ENCODE results near the gene GEMIN7.
A peak's percentile ranks its signal among the peaks of the same experiment; 100 is the strongest.
"Not testable (repeated sequence)": the region's sequence is repeated elsewhere in the genome, so short reads cannot be mapped to it uniquely, and the experiment has no call there.

GEMIN7 gene

DNA sequence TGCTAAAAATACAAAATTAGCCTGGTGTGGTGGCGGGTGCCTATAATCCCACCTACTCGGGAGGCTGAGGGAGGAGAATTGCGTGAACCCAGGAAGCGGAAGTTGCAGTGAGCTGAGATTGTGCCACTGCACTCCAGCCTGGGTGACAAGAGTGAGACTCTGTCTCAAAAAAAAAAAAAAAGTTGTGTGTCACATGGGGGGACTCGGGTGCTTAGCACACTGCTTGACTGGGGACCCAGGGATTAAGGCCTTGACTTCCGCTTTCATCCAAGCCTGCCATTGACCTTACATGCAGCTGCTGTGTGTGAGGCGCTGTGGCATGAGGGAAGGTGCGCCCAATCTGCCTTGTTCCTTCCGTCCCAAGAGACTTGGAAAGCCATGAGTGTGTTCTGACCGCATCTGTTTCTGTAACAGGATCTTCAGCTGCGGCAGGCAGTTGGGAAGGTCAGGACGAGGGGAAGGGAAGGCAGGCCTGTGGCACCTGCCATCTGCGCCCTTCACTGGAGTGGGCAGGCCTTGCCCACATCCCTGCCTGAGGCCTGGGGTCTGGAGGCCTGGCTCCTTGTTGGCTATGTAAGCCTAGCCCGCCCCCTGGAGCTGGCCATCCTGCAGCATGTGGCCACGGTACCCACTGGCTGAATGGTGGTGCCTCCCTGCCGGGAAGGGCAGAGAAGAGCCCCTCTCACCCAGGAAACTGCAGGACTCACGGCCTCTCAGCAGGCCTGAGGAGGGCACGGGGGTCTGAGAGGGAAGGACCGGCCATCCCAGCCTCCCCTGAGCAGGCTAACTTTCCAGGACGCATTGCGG lies 37.0 kb downstream of the GEMIN7 start:
- DNase-seq (ENCODE audit: insufficient read length, low spot score) = no peak
- TF ChIP-seq POLR2A (IDR thresholded peaks at IDR 0.05; ENCODE audit: low read depth, low read length) = no peak
- FAIRE-seq = no peak

DNA sequence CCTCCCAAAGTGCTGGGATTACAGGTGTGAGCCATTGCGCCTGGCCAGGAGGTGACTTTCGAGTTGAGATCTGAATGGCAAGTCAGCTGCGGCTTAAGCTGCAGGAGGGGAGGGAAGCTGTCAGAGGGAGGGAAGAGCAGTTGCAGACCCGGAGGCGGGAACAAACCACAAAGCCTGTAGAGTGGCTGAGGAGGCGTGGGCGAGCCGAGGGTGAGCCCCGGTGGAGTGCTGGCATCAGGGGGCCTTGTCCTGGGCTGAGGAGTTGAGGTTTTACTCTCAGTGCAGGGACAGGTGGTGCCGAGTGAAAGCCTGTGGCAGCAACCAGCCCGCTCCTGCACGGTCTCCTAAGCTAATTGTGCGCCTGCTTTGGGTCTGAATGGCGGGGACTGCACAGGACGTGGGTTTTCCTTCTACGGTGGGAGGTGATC lies 38.1 kb downstream of the GEMIN7 start:
- no peak for DNase-seq (ENCODE audit: insufficient read length, low spot score)
- FAIRE-seq = no peak
- TF ChIP-seq POLR2A (IDR thresholded peaks at IDR 0.05; ENCODE audit: low read depth, low read length) = no peak

DNA sequence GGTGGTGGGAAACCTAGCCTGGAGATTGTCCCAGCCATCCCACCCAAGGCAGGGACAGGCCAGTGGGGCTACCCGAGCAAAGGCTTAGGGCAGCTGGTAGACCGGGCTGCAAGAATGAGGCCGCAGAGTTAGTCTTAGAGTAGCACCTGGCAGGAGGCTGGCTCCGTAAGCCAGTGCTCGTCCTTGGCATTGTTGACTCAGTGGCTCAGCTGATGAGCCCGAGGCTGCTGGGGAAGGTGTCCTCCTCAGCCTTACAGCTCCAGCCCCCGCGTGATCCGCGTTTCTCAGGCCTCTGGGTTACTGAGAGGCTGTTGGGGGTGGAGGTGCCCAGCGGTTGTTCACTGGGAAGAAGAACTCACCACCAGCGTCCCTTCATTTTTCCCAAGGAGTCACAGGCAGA lies 38.6 kb downstream of the GEMIN7 start:
- no peak for TF ChIP-seq POLR2A (IDR thresholded peaks at IDR 0.05; ENCODE audit: low read depth, low read length)
- DNase-seq (ENCODE audit: insufficient read length, low spot score) (no peak), FAIRE-seq (no peak)

DNA sequence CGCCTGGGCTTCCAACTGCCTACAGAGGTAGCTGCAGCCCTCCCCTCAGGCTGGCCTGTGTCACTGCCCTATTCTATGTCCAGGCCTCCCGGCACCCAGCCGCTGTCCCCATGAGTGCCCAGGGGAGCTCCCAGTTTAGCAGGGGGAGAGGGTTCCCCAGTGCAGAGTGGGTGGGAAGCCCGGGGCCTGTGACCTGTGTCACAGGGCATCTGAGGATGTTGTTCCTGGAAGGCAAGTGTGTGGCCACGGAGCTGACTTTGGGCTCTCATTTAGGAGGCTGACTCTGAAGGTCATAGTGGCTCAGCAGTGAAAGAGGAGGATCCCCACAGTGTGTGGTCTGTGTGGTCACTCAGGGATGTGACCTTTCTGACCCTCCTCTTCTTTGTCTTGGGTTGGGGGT lies 39.0 kb downstream of the GEMIN7 start:
- DNase-seq (ENCODE audit: insufficient read length, low spot score) (no peak), FAIRE-seq (no peak)
- no peak for TF ChIP-seq POLR2A (IDR thresholded peaks at IDR 0.05; ENCODE audit: low read depth, low read length)

DNA sequence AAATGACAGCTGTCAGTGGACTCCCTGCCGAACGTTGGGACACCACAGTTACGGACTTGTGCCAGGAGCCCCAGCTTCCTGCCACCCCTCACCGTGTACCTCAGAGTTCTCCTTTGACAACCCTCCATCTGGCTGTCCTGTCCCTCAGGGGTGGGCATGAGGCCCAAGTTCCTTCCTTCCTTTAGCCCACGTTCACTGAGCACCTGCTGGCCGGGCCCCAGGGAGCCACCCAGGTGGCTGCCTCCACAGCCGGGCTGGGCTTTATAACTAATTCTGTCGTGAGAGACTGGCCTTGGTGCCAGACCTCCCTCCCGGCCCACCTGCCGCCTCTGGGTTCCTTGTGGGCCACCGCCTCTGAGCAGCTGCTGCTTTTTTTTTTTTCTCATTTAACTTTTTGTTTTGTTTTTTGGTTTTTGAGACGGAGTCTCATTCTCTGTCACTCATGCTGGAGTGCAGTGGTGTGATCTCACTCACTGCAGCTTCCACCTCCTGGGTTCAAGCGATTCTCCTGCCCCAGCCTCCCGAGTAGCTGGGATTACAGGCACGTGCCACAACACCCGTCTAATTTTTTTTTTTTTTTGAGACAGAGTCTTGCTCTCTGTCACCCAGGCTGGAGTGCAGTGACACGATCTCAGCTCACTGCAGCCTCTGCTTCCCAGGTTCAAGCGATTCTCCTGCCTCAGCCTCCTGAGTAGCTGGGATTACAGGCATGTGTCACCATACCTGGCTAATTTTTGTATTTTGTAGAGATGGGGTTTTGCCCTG lies 39.7 kb downstream of the GEMIN7 start:
- not testable (repeated sequence) for FAIRE-seq; DNase-seq (ENCODE audit: insufficient read length, low spot score)

DNA sequence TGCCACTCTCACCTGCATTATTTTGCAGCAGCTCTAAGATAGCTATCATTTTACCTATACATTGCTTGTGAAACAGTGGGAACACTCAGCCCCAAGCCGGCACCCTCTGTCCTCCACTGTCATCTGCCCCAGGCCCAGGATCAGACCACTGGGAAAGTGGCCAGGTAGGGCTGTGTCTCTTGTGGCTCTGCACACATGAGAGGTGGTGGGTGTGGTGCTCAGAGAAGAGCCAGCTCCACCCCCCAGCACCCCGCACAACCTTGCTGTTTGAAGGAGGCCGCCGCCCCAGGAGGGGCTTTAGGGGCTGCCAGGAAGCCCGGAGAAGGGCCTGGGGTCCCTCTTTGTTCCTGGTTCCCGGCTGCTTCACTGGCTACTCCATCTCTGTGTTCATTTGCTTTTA lies 40.5 kb downstream of the GEMIN7 start:
- FAIRE-seq = no peak
- no peak for DNase-seq (ENCODE audit: insufficient read length, low spot score)
- TF ChIP-seq POLR2A (IDR thresholded peaks at IDR 0.05; ENCODE audit: low read depth, low read length) = no peak

DNA sequence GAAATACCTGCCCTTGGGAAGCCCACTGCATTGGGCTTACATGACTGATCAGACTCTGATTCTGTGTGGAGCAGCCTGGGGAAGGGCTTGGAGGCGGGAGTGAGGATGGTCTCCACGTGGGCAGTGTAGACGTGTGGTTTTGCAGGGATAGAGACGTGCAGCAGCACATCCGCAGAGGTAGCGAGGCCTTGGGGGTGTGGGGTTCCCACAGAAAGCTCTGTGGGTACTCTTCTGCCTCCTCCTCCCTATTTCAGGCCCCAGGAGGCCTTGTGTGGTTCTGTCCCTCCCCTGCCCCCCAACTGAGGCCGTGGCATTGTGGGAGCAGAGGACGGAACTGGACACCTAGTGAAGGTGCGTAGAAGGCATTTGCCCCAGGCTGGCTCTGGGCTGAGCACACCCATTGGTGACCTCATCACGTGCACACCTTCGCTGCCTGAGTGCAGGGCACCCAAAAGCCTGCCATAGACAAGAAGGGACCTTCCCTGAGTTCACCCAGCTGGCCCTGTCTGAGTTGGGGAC lies 42.8 kb downstream of the GEMIN7 start:
- DNase-seq (ENCODE audit: insufficient read length, low spot score) = no peak
- no peak for FAIRE-seq
- TF ChIP-seq POLR2A (IDR thresholded peaks at IDR 0.05; ENCODE audit: low read depth, low read length) = no peak

DNA sequence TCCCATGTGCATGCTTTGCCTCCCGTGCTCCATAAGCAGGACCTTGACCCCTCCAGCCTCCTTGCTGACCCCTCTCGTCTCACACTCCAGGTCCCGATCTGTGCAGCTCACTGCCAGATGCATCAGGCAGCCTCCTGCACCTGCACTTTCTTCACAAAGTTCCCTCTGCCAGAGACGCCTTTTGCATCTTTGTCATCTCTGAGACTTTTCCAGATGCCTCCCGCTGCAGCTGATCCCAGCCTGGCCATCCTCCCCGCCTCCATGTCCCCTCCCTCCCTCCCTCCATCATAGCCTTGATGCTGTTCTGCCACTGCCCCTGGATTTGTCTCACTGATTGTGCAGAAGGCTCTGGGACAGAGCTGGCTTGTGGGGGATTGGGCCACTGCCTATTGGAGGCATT lies 43.8 kb downstream of the GEMIN7 start:
- no peak for FAIRE-seq
- no peak for TF ChIP-seq POLR2A (IDR thresholded peaks at IDR 0.05; ENCODE audit: low read depth, low read length)
- no peak for DNase-seq (ENCODE audit: insufficient read length, low spot score)

DNA sequence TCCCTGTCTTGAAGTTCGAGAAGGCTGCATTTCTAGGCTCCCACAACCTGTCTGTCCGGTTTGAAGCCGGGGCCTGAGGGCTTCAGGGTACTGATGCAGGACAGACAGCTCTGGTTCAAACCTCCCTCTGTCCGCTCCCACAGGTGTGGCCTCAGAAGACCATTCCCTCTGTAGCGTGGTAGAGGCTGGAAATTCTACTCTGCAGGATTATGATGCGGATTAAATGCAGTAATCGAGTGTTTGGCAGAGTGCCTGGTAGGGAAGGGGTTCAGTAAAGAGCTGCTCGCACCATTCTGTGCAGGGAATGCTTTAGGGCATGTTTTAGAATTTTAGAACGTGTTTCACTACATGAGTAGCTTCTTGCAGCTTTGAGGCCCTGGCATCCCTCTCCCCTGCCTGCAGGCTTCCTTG lies 44.4 kb downstream of the GEMIN7 start:
- DNase-seq (ENCODE audit: insufficient read length, low spot score) (no peak), FAIRE-seq (no peak)
- TF ChIP-seq POLR2A (IDR thresholded peaks at IDR 0.05; ENCODE audit: low read depth, low read length) = no peak

DNA sequence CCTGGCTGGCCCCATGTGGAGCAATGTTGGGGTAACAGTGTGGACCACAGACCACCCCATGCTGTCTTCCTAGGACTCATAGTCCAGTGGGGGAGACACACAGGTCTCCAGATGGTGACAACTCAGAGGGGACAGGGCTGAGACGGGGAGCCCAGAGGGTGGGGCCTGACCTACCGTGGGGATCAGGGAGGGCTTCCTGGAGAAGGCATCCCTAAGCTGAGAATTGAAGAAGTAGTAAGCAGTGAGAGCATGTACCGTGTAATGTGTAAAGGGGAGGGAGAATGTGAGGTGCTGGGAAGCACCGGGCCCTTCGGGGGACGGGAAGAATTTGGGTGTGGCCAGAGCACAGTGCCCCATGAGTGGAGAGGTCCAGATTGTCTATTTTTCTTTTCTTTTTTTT lies 45.0 kb downstream of the GEMIN7 start:
- no peak for TF ChIP-seq POLR2A (IDR thresholded peaks at IDR 0.05; ENCODE audit: low read depth, low read length)
- no peak for FAIRE-seq
- no peak for DNase-seq (ENCODE audit: insufficient read length, low spot score)

DNA sequence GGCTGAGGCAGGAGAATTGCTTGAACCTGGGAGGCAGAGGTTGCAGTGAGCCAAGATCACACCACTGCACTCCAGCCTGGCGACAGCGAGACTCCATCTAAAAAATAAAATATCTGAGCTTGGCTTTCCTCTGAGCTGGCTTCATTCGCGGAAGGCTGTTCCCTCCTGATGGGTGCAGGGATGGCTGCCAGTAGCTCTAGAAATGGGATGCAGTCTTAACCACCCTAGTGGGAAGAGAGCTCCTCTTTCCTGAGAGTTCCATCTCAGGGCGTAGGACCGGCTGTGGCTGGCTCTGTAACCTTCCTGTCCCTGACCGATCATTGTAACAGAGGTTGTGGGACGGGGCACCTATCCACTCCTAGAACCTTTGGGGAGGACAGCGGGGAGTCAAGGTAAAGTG lies 46.3 kb downstream of the GEMIN7 start:
- FAIRE-seq = no peak
- no peak for DNase-seq (ENCODE audit: insufficient read length, low spot score)
- no peak for TF ChIP-seq POLR2A (IDR thresholded peaks at IDR 0.05; ENCODE audit: low read depth, low read length)

DNA sequence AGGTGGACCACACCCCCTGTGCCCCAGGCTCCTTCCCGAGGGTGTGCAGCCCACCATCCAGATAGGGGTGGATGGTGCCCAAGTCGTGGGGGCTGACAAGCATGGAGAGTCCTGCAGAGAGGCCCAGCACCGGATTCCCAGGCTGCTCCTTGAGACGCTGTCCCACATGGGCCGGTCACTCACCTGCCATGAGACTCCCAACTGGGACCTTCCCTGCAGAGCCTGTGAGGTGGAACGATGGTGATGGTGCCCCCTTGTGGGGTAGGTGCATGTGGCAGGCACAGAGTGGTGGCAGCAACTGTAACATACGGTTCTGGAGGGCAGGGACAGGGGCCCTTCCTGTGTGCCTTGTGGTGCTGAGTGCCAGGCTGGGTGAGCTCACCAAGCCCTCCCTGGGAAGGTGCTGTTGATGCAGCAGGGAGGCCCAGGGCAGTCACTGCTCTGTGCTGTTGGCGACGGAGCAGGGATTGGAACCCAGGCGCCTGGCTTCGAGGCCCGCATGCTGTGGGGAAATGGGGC lies 47.0 kb downstream of the GEMIN7 start:
- TF ChIP-seq POLR2A (IDR thresholded peaks at IDR 0.05; ENCODE audit: low read depth, low read length) = no peak
- FAIRE-seq = no peak
- DNase-seq (ENCODE audit: insufficient read length, low spot score) = peak; percentile 45

DNA sequence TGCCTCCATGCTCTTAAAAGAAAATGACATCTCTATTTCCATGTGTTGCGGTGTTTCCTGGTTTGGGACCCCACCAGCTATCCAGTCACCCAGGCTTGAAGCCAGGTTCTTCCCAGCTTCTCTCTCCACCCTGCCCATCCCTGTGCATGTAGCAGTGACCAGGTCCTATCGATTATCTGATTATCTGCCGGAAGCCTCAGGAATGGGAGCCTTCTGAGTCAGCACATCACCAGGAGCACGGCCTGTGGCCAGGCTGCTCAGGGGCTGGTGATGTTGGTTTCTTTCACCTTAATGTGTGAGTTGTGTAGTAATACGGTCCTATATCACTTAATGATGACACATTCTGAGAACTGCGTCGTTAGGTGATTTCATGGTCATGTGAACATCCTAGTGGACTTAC lies 47.6 kb downstream of the GEMIN7 start:
- DNase-seq (ENCODE audit: insufficient read length, low spot score) (no peak), FAIRE-seq (no peak)
- no peak for TF ChIP-seq POLR2A (IDR thresholded peaks at IDR 0.05; ENCODE audit: low read depth, low read length)

DNA sequence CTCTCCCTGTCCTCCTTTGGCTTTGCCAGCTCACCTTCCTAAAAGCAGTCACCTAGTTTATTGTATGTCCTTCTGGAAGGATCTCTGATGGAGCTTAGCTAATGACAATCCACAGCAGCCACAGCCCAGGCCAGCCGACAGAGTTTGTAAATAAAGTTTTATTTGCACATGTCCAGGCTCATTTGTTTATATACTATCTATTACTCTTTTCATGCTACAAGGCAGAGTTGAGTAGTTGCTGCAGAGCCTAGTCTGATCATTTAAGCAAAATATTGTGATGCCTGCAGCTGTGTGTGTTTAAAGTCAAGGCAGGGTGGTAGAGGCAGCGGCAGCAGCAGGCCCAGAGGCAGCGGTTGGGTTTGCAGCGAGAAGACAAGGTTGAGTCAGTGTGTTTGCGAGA lies 49.1 kb downstream of the GEMIN7 start:
- DNase-seq (ENCODE audit: insufficient read length, low spot score) = no peak

More for the DNA sequence above, 49.1 kb downstream of the GEMIN7 start:
- TF ChIP-seq POLR2A (IDR thresholded peaks at IDR 0.05; ENCODE audit: low read depth, low read length) = no peak
- FAIRE-seq = no peak

All from H54 (cell line).